ENCODE measurements around the gene ARHGEF1. TPM values are rescaled to one million over a fixed set of nuclear protein-coding genes. Genes with fewer than 3 reads are reported as not detected.

ARHGEF1 gene
- total RNA-seq, 1 experiment from 2014 or later: 69.5 TPM

- Histone ChIP-seq H3K27ac (ENCODE audit: low read length) (peak overlapping the region; percentile 90), H3K4me1 (ENCODE audit: control insufficient read depth, insufficient read depth, low read length) (peaks cover 25% of the 10 kb centered on the region), H3K4me3 (ENCODE audit: low read depth in 2 of 2, low read length in 2 of 2) (peak overlapping the region; percentile 79 to 93), H3K9me3 (ENCODE audit: control insufficient read depth, insufficient read depth, low read depth, low read length) (no peaks in the 10 kb centered on the region), H3K27me3 (ENCODE audit: control insufficient read depth, insufficient read depth, low read length) (no peaks in the 10 kb centered on the region), H3K36me3 (ENCODE audit: control insufficient read depth, insufficient read depth, low read length) (no peaks in the 10 kb centered on the region; the same call in 1 of the 2 replicates)
- in situ Hi-C loops (cut with HindIII; ENCODE audit: low pct_unique_long_range_greater_than_20kb, low sequenced_read_pairs): no loop called here
- ChIA-PET CTCF (no interaction called here), POLR2A (no interaction called here)
- peak; percentile 68 for DNase-seq (ENCODE audit: low read depth, low spot score)
- intact Hi-C loops (cut with micrococcal nuclease; ENCODE audit: unreplicated experiment): loop anchor here (10.0 kb wide), 1 partner anchor 51 kb away; no protein-coding TSS in a partner anchor
- TF ChIP-seq SIN3A (IDR thresholded peaks at IDR 0.05; ENCODE audit: borderline replicate concordance, insufficient read depth, low read depth, low read length): peak; percentile 70; the same call in 1 of the 2 replicates
- peak; percentile 57 for TF ChIP-seq POLR2AphosphoS5 (IDR thresholded peaks at IDR 0.05; ENCODE audit: low read depth, low read length)
- no peak for TF ChIP-seq REST (IDR thresholded peaks at IDR 0.05; ENCODE audit: insufficient read depth in 1 of 2, low read depth in 2 of 2, low read length in 1 of 2)
- TF ChIP-seq CTCF (IDR thresholded peaks at IDR 0.05): no peak
- TF ChIP-seq TCF7L2 (IDR thresholded peaks at IDR 0.05; ENCODE audit: low read depth, low read length): no peak
- peak; percentile 95 for ATAC-seq
- BruUV-seq (replicated peaks): TSS peak; percentile 64
Observed at GRCh38 chr19:41883821-41884733, 1.1 kb downstream of the ARHGEF1 start.

GRCh38 chr19:41886761-41887710, 4.1 kb downstream of the ARHGEF1 start:
- Histone ChIP-seq H3K4me3 (ENCODE audit: low read depth in 2 of 2, low read length in 2 of 2) (no peak overlapping the region), H3K9me3 (ENCODE audit: control insufficient read depth, insufficient read depth, low read depth, low read length) (no peaks in the 10 kb centered on the region), H3K27ac (ENCODE audit: low read length) (peak overlapping the region; percentile 51), H3K27me3 (ENCODE audit: control insufficient read depth, insufficient read depth, low read length) (no peaks in the 10 kb centered on the region), H3K36me3 (ENCODE audit: control insufficient read depth, insufficient read depth, low read length) (no peaks in the 10 kb centered on the region; the same call in 1 of the 2 replicates), H3K4me1 (ENCODE audit: control insufficient read depth, insufficient read depth, low read length) (peaks cover 25% of the 10 kb centered on the region)
- TF ChIP-seq REST (IDR thresholded peaks at IDR 0.05; ENCODE audit: insufficient read depth in 1 of 2, low read depth in 2 of 2, low read length in 1 of 2) (no peak), SIN3A (IDR thresholded peaks at IDR 0.05; ENCODE audit: borderline replicate concordance, insufficient read depth, low read depth, low read length) (no peak), POLR2AphosphoS5 (IDR thresholded peaks at IDR 0.05; ENCODE audit: low read depth, low read length) (no peak), TCF7L2 (IDR thresholded peaks at IDR 0.05; ENCODE audit: low read depth, low read length) (no peak), CTCF (IDR thresholded peaks at IDR 0.05) (no peak)
- ATAC-seq (no peak), DNase-seq (ENCODE audit: low read depth, low spot score) (no peak)
- in situ Hi-C loops (cut with HindIII; ENCODE audit: low pct_unique_long_range_greater_than_20kb, low sequenced_read_pairs): no loop called here
- ChIA-PET CTCF (interaction anchor here (0.5 kb wide), 2 partner anchors 363 to 542 kb away, joined by 3 read pairs; no protein-coding TSS in a partner anchor), POLR2A (interaction anchor here (0.6 kb wide), 1 partner anchor 133 kb away, joined by 4 read pairs; no protein-coding TSS in a partner anchor)
- intact Hi-C loops (cut with micrococcal nuclease; ENCODE audit: unreplicated experiment): loop anchor here (10.0 kb wide), 1 partner anchor 48 kb away; no protein-coding TSS in a partner anchor
- TSS peak; percentile 36 for BruUV-seq (replicated peaks)

All from Panc1 (cell line).